Central memory CD8-positive, alpha-beta T cell (primary cell): ENCODE results near the gene ERBB4.
"Not testable (repeated sequence)": the region's sequence is repeated elsewhere in the genome, so short reads cannot be mapped to it uniquely, and the experiment has no call there.

ENCODE experiments used
- ATAC-seq: fragments of 150-1000 bp; cut with Tn5 transposase; replicated peaks from 2 replicates; pipeline ENCODE4 v1.10.0; 2022; ENCODE audit warnings: mild to moderate bottlenecking, moderate FRiP score, moderate number of reproducible peaks; ENCODE audit not compliant: poor library complexity, severe bottlenecking; ENCODE audit errors: extremely low read depth
- DNase-seq, 2 donors: peaks; one replicate each; pipeline ENCODE4 v3.0.0; 2021; ENCODE audit warnings: low spot score in 2 of 2
- H3K27ac Mint-ChIP-seq: one replicate; pipeline ENCODE4 v1.8.0; 2022; ENCODE audit warnings: low read depth, mild to moderate bottlenecking, moderate library complexity, mixed read lengths
- H3K27me3 Mint-ChIP-seq: one replicate; pipeline ENCODE4 v1.8.0; 2022; ENCODE audit warnings: mixed read lengths
- H3K36me3 Mint-ChIP-seq: one replicate; pipeline ENCODE4 v1.8.0; 2022; ENCODE audit warnings: mild to moderate bottlenecking, moderate library complexity, mixed read lengths; ENCODE audit not compliant: insufficient read depth
- H3K4me1 Mint-ChIP-seq: one replicate; pipeline ENCODE4 v1.8.0; 2022; ENCODE audit warnings: mixed read lengths
- H3K4me3 Mint-ChIP-seq: one replicate; pipeline ENCODE4 v1.8.0; 2022; ENCODE audit warnings: mild to moderate bottlenecking, moderate library complexity, mixed read lengths
- H3K9me3 Mint-ChIP-seq: one replicate; pipeline ENCODE4 v1.8.0; 2022; ENCODE audit warnings: mixed read lengths

Gene ERBB4

DNA sequence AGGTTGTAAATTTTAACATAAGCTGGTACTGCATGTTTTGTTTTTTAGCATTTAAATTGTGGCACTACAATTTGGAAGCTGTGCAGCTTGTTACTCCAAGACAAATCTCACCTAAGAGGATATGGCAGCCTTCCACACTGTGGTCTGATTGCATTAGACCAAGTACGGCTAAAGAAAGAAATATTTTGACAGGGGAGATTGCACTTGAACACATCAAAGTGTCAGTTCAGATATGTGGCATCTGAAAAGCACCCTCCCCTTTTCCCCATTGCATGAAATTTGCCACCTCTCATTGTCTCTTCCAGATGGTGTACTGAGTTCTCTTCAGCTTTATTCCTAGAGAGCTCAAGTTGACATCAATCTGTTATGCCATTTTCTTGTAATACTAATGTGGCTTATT, 295.9 kb downstream of the ERBB4 start:
- no peak overlapping the region for H3K4me3 Mint-ChIP-seq
- H3K9me3 Mint-ChIP-seq: peaks cover 6% of the 10 kb centered on the region
- no peak for ATAC-seq
- DNase-seq: no peak
- no peaks in the 10 kb centered on the region for H3K36me3 Mint-ChIP-seq
- no peak overlapping the region for H3K27ac Mint-ChIP-seq
- no peaks in the 10 kb centered on the region for H3K27me3 Mint-ChIP-seq
- H3K4me1 Mint-ChIP-seq: no peaks in the 10 kb centered on the region

DNA sequence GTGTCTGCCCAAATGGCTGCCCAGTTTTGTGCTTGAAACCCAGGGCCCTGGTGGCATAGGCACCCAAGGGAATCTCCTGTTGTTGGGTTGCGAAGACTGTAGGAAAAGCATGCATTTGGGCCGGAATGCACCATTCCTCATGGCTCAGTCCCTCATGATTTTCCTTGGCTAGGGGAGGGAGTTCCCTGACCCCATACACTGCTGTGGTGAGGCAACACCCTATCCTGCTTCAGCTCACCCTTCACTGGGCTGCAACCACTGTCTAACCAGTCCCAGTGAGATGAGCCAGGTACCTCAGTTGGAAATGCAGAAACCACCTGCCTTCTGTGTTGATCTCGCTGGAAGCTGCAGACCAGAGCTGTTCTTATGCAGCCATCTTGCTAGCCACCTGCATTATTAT, 300.4 kb downstream of the ERBB4 start:
- H3K4me3 Mint-ChIP-seq, H3K4me1 Mint-ChIP-seq, H3K27me3 Mint-ChIP-seq, H3K36me3 Mint-ChIP-seq, H3K27ac Mint-ChIP-seq, DNase-seq, ATAC-seq: not testable (repeated sequence)
- H3K9me3 Mint-ChIP-seq: peaks cover 14% of the 10 kb centered on the region

- ATAC-seq: no peak
- no peak overlapping the region for H3K4me3 Mint-ChIP-seq
- no peaks in the 10 kb centered on the region for H3K36me3 Mint-ChIP-seq
- no peaks in the 10 kb centered on the region for H3K27me3 Mint-ChIP-seq
- no peaks in the 10 kb centered on the region for H3K4me1 Mint-ChIP-seq
- H3K27ac Mint-ChIP-seq: no peak overlapping the region
- H3K9me3 Mint-ChIP-seq: peaks cover 14% of the 10 kb centered on the region
- DNase-seq: no peak
Measured at GRCh38 chr2:212237350-212238095, 301.1 kb downstream of the ERBB4 start.

DNA sequence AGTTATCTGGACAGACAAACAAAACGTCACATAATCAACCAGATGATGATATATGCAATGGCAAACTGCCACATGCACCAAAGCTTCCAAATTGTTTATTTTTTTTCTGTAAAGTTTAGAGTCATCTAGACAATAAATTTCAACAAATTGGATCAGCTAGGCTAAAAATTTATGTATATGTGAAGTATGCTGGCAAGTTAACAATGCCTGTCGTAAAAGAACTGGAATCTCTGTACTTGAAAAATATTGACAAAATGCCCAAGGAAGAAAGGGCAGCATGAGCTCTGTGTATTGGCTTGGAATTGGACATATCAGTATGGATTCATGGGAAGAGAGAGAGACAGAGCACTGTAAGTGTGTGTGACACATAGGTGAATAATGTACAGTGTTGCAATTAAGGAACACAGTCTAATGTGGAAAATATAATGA, 309.8 kb downstream of the ERBB4 start:
- Mint-ChIP-seq H3K4me3 (no peak overlapping the region), H3K27me3 (no peaks in the 10 kb centered on the region), H3K27ac (no peak overlapping the region), H3K9me3 (peaks cover 13% of the 10 kb centered on the region), H3K36me3 (no peaks in the 10 kb centered on the region), H3K4me1 (no peaks in the 10 kb centered on the region)
- no peak for DNase-seq
- ATAC-seq: no peak

DNA sequence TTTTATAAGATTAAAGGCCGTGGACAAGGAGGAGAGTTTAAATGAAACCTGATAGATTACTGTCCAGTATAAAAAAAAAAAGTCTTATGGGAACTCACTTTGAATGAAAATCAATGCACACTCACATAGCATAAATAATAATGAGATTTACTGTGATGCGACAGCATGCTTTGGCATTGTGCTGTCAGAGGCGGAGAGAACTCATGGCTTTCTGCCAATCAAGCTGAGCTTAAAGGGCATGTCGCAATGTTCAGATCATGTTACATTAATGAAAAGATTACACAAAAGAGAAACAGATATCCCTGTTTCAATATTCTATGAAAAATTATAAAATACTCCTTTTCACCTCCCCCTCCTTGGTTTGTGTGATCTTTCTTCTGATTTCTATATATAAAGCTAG, 310.8 kb downstream of the ERBB4 start:
- H3K9me3 Mint-ChIP-seq: peaks cover 13% of the 10 kb centered on the region
- no peaks in the 10 kb centered on the region for H3K36me3 Mint-ChIP-seq
- H3K4me3 Mint-ChIP-seq: no peak overlapping the region
- H3K27ac Mint-ChIP-seq: no peak overlapping the region
- no peak for ATAC-seq
- no peak for DNase-seq
- H3K27me3 Mint-ChIP-seq: no peaks in the 10 kb centered on the region
- H3K4me1 Mint-ChIP-seq: no peaks in the 10 kb centered on the region

DNA sequence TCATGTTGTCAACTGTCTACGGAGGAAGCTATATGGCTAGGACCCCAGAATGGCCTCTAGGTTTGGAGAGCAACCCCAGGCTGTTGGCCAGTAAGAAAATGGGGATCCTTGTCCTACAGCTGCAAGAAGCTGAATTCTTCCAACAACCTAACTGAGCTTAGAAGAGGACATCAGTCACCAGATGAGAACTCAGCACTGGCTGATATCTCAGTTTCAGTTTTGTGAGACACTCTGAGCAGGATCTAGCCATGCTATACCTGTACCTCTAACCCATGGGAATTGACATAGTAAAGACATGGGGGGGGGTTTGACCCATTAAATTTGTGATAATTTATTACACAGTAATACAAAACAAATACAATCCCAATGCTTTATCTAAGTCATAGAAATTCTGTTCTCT, 312.5 kb downstream of the ERBB4 start:
- Mint-ChIP-seq H3K27me3 (no peaks in the 10 kb centered on the region), H3K4me3 (no peak overlapping the region), H3K27ac (no peak overlapping the region), H3K36me3 (peaks cover 2% of the 10 kb centered on the region), H3K4me1 (no peaks in the 10 kb centered on the region), H3K9me3 (peaks cover 13% of the 10 kb centered on the region)
- no peak for ATAC-seq
- no peak for DNase-seq

DNA sequence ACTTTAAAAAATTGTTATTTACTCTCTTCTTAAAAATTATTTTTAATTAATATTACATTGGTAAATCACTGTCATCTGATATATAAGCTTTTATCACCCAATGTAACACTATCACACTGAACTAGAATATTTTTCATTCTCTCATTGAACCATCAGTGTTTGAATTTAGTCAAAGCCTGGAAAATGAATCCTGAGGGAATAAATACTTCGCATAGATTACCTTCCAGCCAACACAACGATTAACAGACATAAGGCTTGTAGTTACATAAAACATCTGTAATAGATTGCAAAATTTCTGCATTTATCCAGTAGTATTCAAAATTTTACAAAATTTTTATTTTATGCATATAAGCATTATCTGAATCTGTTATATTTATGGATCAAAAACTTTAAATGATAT, 314.9 kb downstream of the ERBB4 start:
- H3K9me3 Mint-ChIP-seq: peaks cover under 1% of the 10 kb centered on the region
- H3K4me1 Mint-ChIP-seq: no peaks in the 10 kb centered on the region
- ATAC-seq (no peak), DNase-seq (no peak)
- no peak overlapping the region for H3K4me3 Mint-ChIP-seq
- peaks cover 2% of the 10 kb centered on the region for H3K36me3 Mint-ChIP-seq
- no peaks in the 10 kb centered on the region for H3K27me3 Mint-ChIP-seq
- no peak overlapping the region for H3K27ac Mint-ChIP-seq

DNA sequence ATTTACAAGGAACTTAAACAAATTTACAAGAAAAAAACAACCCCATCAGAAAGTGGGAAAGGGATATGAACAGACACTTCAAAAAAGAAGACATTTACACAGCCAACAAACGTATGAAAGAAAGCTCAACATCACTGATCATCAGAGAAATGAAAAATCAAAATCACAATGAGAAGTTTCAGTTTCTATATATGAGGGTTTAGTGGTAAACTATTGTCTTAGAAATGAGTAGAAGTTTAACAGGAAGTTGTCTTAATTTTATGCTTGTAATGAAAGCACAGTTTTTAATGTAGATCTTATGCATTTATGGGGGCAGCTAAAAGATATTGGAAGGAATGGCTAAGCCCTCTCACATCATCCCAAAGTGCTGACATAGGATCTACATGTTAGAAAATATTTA, 325.4 kb downstream of the ERBB4 start:
- ATAC-seq (no peak), DNase-seq (no peak)
- Mint-ChIP-seq H3K4me3 (no peak overlapping the region), H3K4me1 (no peaks in the 10 kb centered on the region), H3K27ac (no peak overlapping the region), H3K27me3 (no peaks in the 10 kb centered on the region), H3K9me3 (peaks cover 12% of the 10 kb centered on the region), H3K36me3 (no peaks in the 10 kb centered on the region)

DNA sequence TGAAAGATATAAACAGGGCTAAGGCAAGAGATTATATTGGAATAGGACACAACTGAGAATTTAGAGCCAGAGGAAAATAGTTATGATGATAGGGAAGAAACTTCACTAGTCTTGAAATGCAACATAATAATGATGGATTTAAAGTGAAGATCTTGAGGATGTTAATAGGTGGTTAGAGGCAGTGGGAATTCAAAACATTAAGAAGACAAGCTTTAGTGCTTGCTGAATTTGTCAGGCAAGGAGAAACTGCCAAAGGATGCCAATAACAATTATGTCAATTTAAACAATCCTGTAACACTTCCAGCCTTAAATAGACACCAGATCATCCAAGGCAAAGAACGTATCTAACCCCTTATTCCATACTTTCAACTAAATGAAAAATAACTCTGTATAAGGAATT, 330.1 kb downstream of the ERBB4 start:
- no peak for ATAC-seq

GRCh38 chr2:212197776-212198175, 340.8 kb downstream of the ERBB4 start:
- DNase-seq: no peak
- Mint-ChIP-seq H3K4me1 (no peaks in the 10 kb centered on the region), H3K4me3 (no peak overlapping the region), H3K27me3 (no peaks in the 10 kb centered on the region), H3K9me3 (no peaks in the 10 kb centered on the region), H3K27ac (no peak overlapping the region), H3K36me3 (no peaks in the 10 kb centered on the region)
- ATAC-seq: no peak

More for the DNA sequence above, 330.1 kb downstream of the ERBB4 start:
- Mint-ChIP-seq H3K27me3 (no peaks in the 10 kb centered on the region), H3K36me3 (no peaks in the 10 kb centered on the region), H3K27ac (no peak overlapping the region), H3K4me3 (no peak overlapping the region), H3K9me3 (peaks cover 14% of the 10 kb centered on the region), H3K4me1 (no peaks in the 10 kb centered on the region)
- no peak for DNase-seq

GRCh38 chr2:212195626-212196025, 343.0 kb downstream of the ERBB4 start:
- Mint-ChIP-seq H3K4me1 (no peaks in the 10 kb centered on the region), H3K36me3 (no peaks in the 10 kb centered on the region), H3K27ac (no peak overlapping the region), H3K27me3 (no peaks in the 10 kb centered on the region), H3K4me3 (no peak overlapping the region), H3K9me3 (no peaks in the 10 kb centered on the region)
- ATAC-seq (no peak), DNase-seq (no peak)

DNA sequence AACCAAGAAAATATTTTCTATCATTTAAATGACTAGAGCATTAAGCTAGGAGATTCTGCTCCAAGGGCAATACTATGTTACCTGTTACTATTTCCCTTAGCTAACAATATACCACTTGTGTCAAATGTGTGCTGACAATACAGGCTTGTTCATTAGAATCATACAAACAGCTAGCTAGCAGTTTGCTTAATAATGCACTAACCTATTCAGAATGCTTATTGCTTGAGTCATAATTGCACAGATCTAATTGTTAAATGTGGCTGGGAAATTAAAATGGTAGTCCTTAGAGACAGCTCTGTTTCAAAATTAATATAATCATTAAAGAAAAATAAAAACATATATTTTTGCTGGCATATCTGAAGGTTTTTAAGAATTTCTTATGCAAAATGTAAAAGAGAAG, 344.2 kb downstream of the ERBB4 start:
- H3K27ac Mint-ChIP-seq: no peak overlapping the region
- ATAC-seq (no peak), DNase-seq (no peak)
- H3K4me3 Mint-ChIP-seq: no peak overlapping the region
- H3K4me1 Mint-ChIP-seq: no peaks in the 10 kb centered on the region
- H3K9me3 Mint-ChIP-seq: no peaks in the 10 kb centered on the region
- no peaks in the 10 kb centered on the region for H3K27me3 Mint-ChIP-seq
- no peaks in the 10 kb centered on the region for H3K36me3 Mint-ChIP-seq

DNA sequence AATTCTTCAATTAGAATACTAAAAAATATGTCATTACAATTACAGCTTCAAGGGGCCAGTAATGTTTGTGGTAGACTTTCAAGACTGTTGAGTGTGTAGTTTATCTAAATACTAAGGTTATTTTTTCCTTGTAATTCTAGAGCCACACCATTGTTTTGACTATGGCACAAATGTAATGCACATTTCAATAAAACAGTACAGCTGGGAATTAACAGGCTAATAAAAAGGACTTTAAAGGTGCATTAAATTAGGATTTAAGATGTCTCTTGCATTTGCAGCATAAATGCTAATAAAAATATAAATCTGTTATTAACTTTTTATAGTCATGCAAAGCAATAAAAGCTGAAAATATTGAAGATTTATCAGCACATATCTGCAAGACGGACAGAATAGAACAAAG, 344.8 kb downstream of the ERBB4 start:
- no peaks in the 10 kb centered on the region for H3K4me1 Mint-ChIP-seq
- H3K9me3 Mint-ChIP-seq: no peaks in the 10 kb centered on the region
- no peaks in the 10 kb centered on the region for H3K36me3 Mint-ChIP-seq
- no peaks in the 10 kb centered on the region for H3K27me3 Mint-ChIP-seq
- H3K4me3 Mint-ChIP-seq: no peak overlapping the region
- H3K27ac Mint-ChIP-seq: no peak overlapping the region
- ATAC-seq (no peak), DNase-seq (no peak)
